HG02973 (cell line): Measurements from ENCODE around the gene GIN1.
"Not testable (repeated sequence)": the region's sequence is repeated elsewhere in the genome, so short reads cannot be mapped to it uniquely, and the experiment has no call there.

Experiments used
- ATAC-seq: cut with Tn5 transposase; IDR thresholded peaks from one replicate; pipeline ENCODE4 v1.9.1; 2021; ENCODE audit warnings: moderate library complexity; ENCODE audit not compliant: unreplicated experiment

GIN1 gene

DNA sequence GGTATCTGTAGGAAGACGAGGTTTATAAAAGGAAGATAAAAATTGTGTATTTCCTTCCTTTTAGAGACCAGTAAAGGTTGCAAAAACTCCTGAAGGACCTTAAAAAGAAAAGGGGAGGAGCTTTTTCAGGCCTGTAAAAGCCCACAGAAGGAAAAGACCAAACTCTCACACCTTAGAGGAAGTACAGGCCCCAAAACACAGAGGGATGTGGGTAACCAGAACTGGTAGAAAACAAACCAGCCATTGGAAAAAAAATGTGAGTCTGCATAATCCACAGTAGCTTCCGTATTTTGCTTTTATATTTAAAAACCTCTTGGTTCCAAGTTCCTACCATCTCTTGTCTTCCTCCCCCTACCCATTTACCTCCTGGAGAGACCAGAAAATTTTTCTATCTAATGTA, 8.5 kb downstream of the GIN1 start:
- no peak for ATAC-seq

DNA sequence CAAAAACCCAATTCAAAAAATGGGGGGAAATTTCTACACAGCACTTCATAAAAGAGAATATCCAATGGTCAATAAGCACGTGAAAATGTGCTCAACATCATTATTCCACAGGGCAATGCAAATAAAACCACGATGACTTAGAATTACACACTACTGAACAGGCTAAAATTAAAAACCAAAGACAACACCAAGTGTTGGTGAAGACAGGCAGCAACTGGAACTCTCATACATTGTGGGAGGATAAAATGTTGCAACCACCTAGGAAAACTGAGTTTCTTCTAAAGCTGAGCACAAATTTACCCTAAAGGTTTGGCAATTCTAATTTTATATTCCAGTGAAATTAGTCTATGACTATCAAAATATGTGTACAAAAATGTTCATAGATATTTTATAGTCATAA, 9.5 kb downstream of the GIN1 start:
- ATAC-seq, result no peak

DNA sequence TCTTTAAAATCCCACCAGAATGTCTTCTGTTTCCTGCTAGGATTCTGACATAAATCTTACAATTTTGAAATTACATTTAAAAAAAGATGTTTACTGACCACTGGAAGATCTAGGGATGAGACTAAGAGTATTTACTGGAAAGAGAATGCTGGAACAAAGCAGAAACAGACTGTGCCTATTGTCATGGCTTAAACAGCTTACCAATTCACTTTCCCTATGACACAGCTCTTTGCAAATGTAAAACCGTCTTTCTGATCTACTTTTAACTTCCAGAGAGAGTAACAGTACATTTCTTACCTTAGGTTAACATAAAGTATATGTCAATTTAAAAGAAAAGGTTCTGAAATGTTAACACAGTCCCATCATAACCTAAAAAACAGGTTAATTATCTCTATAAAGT, 10.7 kb downstream of the GIN1 start:
- ATAC-seq, result no peak

DNA sequence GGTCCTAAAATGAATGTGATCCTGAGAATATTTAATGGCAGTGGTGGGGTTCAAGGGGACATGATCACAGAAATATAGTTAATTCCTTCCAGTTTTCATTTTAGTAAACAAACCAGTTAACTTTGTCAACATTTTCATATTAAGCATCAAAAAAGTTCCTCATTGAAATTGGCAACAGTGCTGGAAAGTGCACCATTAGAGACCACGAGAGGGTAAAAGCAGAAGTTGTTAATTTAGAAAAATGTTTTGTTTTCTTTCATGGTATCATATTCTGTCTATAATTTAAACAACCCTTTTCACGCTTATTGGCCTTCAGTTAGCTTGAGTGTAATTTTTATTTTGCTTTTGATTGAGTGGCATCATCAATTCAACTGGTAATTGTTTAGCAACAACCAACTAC, 11.9 kb downstream of the GIN1 start:
- no peak for ATAC-seq

DNA sequence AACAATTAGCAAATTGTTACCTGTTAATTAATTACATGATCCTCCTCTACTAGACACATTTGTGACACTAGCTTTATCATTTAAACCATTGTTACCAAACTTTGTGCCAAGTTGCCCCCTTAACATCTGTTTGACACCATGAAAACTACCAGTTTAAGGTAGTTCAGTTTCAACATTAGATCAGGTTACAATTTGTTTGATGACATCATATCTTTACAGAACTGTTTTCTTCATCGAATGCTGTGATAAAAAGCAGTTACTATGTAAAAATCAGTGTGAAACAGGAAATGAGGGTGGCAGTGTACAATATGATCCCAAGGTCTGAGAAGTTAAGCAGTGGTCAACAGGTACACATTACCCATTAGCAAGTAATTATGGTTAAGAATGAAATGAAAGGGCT, 17.7 kb downstream of the GIN1 start:
- no peak for ATAC-seq

DNA sequence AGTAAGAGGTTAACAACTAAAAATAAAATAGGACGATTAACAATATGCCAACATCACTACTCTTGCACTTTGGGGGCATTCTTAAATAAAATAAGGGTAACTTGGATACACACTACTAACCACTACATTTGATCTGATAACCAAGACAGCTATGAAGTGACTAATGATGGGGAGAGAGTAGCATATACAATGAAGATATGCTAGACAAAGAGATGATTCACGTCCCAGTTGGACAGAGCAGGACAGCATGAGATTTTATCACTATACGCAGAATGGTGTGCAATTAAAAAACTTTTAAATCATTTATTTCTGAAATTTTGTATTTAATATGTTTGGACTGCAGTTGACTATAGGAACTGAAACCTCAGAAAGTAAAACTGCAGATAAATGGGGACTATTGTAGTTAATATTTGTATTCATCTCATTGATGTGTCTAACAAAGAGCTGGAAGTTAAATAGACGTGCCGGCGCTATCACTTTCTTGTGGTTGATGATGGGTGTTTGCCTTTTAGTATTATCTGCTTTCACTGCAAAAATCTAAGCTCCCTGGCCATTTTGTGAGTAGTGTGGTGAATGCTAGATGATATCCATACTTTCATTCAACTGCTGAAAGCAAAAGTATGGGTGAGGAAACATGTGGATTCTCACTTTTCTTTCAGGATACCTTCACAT, 18.7 kb downstream of the GIN1 start:
- no peak for ATAC-seq

DNA sequence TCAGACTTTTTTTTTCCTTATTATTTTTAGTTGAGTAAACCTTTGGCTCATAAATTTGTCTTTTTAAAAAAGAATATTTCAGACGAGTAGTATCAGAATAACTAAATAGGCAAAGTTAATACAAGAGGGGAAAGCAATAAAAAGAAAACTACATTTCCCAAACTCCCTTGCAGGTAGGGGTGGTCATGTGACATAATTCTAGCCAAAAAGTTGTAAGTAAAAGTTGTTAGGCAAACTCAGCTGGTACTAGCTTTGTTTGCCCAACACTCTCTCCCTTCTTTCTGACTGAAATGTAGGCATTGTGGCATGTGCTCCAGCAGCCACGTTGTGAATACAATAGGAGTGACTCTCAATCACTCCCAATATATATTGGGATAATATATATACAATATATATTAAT, 20.9 kb downstream of the GIN1 start:
- ATAC-seq, result no peak

DNA sequence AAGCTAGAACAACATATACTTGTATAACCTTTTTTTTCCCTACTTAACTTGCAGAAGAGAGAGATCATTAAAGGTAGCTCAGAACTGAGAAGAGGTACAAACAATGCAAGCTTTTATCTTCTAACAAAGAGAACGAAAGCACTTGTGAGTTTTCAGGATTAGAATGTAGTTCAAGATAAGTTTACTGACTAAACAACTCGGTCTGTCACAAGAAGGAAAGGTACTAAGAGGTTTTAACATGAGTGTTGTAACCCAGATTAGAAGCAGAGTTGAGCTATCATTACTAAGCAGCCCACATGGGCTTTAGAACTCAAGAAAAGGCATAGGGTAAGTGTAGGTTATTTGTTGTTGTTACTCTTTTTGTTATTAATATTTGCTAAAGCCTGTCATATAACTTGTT, 25.2 kb downstream of the GIN1 start:
- ATAC-seq, result no peak

DNA sequence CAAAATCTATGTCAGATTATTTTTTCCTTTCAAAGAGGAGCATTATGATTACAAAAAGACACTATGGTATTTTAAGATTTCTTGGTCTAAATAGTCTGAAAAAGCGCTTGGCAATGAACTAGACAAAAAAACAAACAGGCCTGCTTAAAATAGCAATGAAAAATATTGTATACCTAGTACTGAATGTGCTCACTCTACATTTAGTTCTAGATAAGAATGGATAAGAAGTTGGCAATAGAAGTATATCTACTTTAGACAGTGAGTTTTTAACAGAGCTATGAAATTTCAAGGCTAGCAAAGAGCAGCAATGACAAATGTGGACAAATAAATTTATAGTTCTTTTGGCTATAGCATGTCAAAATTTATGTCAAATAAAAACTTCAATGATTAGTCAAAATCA, 26.2 kb downstream of the GIN1 start:
- ATAC-seq, result no peak

DNA sequence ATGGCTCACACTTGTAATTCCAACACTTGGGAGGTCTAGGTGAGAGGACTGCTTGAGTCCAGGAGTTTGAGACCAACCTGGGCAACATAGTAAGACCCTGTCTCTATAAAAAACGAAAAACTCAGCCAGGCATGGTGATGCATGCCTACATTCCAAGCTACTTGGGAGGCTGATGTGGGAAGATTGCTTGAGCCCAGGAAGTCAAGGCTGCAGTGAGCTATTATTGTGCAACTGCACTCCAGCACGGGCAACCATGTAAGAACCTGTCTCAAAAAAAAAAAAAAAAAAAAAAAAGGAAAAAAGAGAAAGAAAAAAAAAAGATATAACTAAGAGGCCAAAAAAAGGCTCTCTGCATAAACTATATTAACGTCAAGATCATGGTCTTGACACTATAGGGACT, 27.3 kb downstream of the GIN1 start:
- ATAC-seq, result no peak

DNA sequence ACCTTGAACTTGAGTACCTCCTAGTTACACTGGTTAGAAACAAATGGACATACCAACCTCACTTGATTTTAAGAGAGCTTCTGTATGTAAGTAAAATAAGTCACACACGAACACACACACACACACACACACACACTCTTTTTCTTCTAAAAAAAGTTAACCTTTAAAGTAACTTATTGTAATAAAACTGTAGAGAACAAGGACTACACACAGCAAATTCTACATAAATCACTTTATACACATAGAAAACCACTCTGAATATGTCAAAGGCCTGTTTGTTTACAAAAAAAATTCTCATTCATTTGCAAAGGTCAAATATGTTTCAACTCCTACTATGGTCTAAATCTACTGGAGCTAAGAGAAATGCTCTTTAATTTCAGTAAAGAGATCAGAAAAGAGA, 29.1 kb downstream of the GIN1 start:
- no peak for ATAC-seq

DNA sequence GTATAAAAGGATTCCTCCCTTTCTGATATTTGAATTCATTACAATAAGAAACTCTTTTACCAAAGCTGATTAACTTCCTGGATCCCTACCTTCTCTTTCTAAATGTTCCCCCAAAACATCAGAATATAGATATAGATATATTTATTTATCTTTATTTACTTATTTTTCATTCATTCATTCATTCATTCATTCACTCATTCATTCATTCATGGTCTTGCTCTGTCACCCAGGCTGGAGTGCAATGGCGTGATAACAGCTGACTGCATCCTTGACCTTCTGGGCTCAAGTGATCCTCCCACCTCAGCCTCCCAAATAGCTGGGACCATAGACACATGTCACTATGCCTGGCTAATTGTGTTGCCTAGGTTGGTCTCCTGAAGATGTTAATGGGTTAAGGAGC, 30.7 kb downstream of the GIN1 start:
- ATAC-seq, result no peak

DNA sequence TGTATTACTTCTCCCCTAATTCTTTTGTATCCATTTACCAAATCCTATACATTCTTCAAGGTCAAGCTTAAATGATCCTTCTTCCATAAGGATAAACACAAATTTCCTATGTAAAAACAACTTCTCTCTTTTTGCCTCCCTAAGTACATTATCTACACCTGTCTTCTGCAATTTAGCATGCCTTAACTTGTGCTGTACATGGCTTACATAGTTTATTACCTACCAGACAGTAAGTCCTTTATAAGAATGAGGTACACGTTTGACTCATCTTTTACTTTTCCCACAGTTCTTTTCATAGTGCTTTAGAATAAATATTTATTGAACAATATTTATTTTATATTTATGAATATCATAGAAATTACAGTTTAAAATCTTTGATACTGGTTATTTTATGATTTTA, 33.4 kb downstream of the GIN1 start:
- no peak for ATAC-seq

DNA sequence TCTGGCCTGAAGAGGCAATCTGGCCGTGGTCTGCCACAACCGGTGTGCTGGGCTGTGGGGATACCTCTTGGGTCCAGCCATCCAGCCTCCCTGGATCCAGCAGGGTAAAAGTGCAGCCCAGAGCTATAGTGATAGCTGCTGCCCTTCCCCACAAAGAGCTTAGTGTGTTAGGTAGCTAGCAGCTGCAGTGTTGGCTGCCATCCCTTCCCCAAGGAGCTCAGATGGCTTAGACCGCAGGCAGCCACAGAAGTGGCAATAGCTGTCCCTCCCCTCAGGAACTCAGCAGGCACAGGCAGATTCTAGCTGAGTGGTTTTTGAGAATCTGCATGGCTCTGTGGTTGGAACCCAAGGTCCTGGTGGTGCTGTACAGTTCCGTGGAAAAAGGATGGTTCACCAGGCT, 40.1 kb downstream of the GIN1 start:
- no peak for ATAC-seq

DNA sequence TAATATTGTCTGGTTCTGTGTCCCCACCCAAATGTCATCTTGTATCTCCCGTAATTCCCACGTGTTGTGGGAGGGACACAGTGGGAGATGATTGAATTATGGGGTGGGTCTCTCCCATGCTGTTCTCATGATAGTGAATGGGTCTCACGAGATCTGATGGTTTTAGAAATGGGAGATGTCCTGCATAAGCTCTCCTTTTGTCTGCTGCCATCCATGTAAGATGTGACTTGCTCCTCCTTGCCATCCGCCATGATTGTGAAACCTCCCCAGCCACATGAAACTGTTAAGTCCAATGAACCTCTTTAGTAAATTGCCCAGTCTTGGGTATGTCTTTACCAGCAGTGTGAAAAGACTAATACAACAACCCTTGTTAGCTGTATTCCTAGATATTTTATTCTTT, 44.5 kb downstream of the GIN1 start:
- ATAC-seq, result no peak

DNA sequence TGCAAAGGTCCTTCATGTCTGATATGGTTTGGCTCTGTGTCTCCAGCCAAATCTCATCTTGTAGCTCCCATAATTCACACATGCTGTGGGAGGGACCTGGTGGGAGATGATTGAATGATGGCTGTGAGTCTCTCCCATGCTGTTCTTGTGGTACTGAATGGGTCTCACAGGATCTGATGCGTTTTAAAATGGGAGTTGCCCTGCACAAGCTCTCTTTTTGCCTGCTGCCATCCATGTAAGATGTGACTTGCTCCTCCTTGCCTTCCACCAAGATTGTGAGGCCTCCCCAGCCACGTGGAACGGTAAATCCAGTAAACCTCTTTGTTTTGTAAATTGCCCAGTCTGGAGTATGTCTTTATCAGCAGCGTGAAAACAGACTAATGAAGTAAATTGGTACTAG, 46.4 kb downstream of the GIN1 start:
- ATAC-seq, result not testable (repeated sequence)

DNA sequence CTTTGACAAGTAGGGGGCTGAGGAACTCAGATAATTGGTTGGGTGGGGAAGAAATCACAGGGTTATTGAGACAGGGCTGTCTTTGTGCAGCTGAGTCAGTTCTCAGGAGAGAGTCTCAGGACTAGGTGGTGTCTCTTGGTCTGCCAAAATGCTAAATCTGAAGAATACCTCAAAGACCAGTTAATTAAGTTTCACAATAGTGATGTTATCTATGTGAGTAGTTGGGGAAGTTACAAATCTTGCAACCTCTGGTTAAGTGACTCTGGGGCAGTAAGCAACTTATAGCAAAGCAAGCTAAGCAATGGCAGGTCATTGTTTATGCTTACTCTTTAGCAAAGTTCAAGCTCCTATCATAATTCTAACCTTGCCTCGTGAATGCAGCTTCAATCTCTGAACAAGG, 53.6 kb downstream of the GIN1 start:
- ATAC-seq, result no peak

DNA sequence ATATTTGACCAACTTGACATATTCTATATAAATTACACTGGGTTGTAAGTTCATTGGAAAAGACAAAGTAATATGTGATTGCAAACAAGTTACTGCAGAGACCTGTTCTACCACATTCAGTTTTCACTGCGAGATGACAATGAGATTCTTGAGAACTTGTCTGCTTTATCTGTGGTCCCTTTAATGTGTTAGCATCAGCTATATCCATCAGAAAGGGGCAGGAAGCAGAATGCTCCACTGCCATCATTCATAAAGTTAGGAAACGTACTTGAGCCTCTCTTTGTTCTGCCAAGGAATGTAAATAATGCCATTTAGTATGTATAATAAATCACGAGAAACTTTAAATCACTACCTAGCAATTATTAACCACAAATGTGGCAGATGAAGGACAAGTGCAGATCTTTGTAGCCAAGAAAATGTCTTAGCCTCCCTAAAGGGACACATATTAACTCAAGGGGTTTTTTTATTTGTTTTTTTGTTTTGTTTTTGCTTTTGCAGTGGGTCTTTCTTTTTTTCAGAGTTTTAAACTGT, 59.4 kb downstream of the GIN1 start:
- ATAC-seq, result no peak

DNA sequence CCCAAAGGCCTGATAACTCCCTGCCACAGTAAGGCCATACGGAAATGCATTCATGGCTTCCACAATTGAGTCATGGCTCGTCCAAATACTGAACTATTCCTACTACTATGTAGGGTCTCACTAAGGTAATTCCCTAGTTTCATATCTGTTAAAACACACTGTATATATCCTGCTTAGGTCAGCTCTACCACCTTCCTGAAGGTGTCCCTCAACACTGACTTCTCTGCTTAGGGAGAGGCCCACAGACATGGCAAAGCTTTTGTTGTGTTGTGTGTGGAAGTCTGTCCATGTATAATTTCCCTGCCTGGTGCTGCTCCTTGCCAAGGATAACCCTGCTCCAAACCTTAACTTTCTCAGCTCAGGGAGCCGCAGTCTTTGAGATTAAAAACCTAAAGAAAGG, 60.4 kb downstream of the GIN1 start:
- no peak for ATAC-seq

DNA sequence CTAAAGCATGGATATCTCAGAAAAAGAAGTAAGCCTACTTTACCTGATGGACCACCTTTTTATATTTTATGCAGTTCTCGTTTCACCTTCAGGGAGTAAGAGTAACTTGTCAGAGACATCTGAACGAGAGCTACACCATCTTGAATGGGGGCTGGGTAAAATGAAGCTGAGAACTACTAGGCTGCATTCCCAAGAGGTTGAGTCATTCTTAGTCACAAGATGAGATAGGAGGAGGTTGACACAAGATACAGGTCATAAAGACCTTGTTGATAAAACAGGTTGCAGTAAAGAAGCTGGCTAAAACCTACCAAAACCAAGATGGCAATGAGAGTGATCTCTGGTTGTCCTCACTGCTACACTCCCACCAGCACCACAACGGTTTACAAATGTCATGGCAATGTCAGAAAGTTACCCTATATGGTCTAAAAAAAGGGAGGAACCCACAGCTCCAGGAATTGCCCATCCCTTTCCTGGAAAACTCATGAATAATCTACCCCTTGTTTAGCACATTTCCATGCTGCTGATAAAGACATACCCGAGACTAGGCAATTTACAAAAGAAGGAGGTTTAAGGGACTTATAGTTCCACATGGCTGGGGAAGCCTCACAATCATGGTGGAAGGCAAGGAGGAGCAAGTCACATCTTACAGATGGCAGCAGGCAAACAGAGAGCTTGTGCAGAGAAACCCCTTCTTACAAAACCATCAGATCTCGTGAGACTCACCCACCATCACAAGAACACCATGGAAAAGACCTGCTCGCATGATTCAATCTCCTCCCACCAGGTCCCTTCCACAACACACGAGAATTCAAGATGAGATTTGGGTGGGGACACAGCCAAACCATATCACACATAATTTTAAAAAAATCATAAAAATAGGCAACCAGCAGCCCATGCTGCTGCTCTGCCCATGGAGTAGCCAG, 62.5 kb downstream of the GIN1 start:
- no peak for ATAC-seq

DNA sequence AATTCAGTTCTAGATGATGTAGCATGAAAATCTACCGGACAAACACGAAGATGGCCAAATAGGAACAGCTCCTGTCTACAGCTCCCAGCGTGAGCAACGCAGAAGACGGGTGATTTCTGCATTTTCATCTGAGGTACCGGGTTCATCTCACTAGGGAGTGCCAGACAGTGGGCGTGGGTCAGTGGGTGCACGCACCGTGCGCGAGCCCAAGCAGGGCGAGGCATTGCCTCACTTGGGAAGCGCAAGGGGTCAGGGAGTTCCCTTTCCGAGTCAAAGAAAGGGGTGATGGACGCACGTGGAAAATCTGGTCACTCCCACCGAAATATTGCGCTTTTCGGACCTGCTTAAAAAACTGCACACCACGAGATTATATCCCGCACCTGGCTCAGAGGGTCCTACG, 73.2 kb downstream of the GIN1 start:
- not testable (repeated sequence) for ATAC-seq

DNA sequence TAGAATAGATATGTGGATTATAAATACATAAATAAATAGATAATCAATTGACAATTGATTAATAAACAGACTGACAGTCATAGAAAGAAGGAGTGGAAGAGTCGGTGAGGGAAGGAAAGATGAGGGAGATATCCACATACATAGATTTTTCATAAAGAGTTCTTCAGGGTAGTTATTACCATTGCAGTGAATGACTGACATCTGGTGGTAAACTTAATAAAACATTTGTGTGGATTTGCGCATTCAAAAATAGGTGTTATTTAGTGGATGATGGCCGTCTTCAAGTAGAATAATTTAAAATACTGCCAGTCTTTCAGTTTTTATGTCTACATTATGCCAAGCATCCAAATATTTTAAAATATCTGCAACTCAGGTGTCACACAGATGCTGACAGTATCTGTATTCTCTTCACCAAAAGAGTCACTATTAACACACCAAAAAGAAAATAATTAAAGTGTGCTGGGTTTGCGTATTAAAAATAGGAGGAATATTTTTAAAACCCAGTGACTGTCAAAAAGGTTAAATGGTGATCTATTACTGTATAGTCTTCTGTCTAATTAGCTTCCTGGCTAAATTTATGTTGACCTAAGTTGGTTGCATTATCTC, 78.8 kb downstream of the GIN1 start:
- ATAC-seq, result no peak
